Measurements from ENCODE around the gene FBXO8.

Gene FBXO8

DNA sequence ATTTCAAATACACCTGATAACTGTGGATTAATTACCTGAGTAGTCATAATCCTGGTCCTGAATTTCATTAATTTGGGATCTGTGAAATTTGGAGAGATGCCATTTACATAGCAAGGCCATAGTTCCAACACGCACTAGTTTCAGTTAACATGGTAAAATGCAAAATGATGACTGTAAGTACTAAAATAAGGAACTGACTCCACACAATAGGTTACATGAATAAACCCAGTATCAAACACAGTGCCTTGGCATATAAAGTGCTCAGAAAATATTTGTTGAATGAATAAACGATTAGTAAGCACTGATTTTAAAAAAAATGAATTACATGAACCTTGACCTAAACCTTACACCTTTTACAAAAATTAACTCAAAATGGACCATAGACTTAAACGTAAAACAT lies 9.0 kb downstream of the FBXO8 start:
- no peak overlapping the region for H3K27ac ChIP-seq
- DNase-seq: no peak
- H3K27me3 ChIP-seq: no peaks in the 10 kb centered on the region
- TF ChIP-seq, protein P1, sequence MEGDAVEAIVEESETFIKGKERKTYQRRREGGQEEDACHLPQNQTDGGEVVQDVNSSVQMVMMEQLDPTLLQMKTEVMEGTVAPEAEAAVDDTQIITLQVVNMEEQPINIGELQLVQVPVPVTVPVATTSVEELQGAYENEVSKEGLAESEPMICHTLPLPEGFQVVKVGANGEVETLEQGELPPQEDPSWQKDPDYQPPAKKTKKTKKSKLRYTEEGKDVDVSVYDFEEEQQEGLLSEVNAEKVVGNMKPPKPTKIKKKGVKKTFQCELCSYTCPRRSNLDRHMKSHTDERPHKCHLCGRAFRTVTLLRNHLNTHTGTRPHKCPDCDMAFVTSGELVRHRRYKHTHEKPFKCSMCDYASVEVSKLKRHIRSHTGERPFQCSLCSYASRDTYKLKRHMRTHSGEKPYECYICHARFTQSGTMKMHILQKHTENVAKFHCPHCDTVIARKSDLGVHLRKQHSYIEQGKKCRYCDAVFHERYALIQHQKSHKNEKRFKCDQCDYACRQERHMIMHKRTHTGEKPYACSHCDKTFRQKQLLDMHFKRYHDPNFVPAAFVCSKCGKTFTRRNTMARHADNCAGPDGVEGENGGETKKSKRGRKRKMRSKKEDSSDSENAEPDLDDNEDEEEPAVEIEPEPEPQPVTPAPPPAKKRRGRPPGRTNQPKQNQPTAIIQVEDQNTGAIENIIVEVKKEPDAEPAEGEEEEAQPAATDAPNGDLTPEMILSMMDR (IDR thresholded peaks at IDR 0.05): no peak
- no peaks in the 10 kb centered on the region for H3K9me3 ChIP-seq
- no peak overlapping the region for H3K4me3 ChIP-seq
- H3K36me3 ChIP-seq: no peaks in the 10 kb centered on the region
- H3K4me1 ChIP-seq: peaks cover 0 to 5% (median 0%) of the 10 kb centered on the region in 4 donors
- intact Hi-C loops (cut with DNase I; ENCODE audit: low total_unique reads): no loop called here

DNA sequence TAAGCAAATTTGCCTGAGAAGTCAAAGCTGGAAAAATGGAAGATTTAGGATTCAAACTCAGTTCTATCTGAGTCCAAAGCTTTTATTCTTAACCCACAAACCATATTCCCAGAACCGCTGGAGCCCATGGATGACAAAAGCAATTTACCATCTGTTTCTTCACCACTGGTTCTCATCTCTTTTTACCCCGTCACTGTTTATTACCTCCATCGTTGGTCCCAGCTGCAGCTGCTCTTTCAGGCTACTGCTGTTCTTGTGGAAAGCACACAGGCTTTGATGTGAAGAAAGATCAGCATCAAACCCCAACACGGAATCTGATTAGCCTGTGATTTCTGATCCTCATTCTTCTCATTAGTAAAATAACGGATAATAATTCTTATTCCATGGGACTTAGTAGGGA lies 9.5 kb downstream of the FBXO8 start:
- Histone ChIP-seq H3K9me3 (no peaks in the 10 kb centered on the region), H3K27me3 (no peaks in the 10 kb centered on the region), H3K36me3 (no peaks in the 10 kb centered on the region), H3K4me3 (no peak overlapping the region), H3K27ac (no peak overlapping the region), H3K4me1 (peaks cover 0 to 5% (median 0%) of the 10 kb centered on the region in 4 donors)
- TF ChIP-seq, protein P1 (IDR thresholded peaks at IDR 0.05): no peak
- no peak for DNase-seq
- intact Hi-C loops (cut with DNase I; ENCODE audit: low total_unique reads): no loop called here

DNA sequence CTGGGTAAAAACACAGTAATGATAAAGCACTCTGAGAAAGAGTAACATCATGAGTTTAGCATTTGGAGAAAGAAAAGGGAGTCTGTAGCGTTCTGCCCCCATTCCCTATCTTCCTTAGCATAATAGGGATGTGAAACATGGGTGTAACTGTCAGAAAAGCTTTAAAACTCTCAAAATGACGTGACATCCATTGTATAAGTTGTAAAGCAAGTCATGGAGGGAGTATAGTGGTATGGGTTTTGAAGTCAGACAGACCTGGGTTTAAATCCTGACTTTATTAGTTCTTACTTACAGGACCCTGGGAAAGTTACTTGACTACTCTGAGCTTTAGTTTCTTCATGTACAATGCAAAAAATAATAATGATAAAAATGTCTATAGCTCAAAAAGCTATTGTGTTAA lies 17.1 kb downstream of the FBXO8 start:
- intact Hi-C loops (cut with DNase I; ENCODE audit: low total_unique reads): no loop called here
- no peaks in the 10 kb centered on the region for H3K27me3 ChIP-seq
- H3K9me3 ChIP-seq: no peaks in the 10 kb centered on the region
- no peak overlapping the region for H3K27ac ChIP-seq
- H3K4me1 ChIP-seq: peaks cover 0 to 4% (median 0%) of the 10 kb centered on the region in 4 donors
- TF ChIP-seq, protein P1 (IDR thresholded peaks at IDR 0.05): no peak
- H3K4me3 ChIP-seq: no peak overlapping the region
- H3K36me3 ChIP-seq: no peaks in the 10 kb centered on the region
- DNase-seq: no peak

DNA sequence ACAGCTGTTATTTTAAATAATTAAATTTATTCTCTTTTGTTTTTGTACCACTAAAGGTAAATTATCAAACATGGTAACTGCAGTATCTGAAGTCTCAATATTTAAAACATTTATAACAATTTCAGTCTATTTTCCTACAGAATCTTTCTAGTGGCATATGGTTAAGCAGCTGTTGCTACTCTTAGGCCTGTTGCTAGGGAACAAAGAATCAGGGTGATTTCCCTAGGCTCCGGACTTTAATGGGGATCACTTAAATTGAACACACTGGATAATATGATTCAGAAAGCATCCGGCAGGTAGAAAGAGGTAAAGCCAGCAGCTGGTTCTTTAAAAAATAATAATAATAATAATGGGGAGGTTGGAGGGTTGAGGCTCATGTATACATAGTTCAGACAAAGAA lies 17.6 kb downstream of the FBXO8 start:
- H3K9me3 ChIP-seq: no peaks in the 10 kb centered on the region
- no peak for DNase-seq
- no peak overlapping the region for H3K4me3 ChIP-seq
- peaks cover 0 to 4% (median 0%) of the 10 kb centered on the region in 4 donors for H3K4me1 ChIP-seq
- intact Hi-C loops (cut with DNase I; ENCODE audit: low total_unique reads): no loop called here
- H3K36me3 ChIP-seq: no peaks in the 10 kb centered on the region
- TF ChIP-seq, protein P1 (IDR thresholded peaks at IDR 0.05): no peak
- H3K27me3 ChIP-seq: no peaks in the 10 kb centered on the region
- no peak overlapping the region for H3K27ac ChIP-seq

DNA sequence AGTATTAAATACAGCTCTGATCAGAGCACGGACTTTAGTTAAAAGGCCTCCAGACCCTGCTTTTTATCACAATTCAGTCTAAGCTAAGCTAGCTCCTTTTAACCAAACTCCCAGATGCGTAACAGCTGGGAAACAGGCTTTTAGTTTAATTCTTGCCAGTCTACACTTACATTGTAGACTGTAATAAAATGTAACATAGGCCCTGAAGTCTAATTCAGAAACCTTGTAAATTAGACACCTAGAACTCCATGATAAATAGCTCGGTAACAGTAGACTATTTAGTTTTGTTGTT lies 20.1 kb downstream of the FBXO8 start:
- intact Hi-C loops (cut with DNase I; ENCODE audit: low total_unique reads): no loop called here
- no peak overlapping the region for H3K4me3 ChIP-seq
- TF ChIP-seq, protein P1 (IDR thresholded peaks at IDR 0.05): no peak
- H3K9me3 ChIP-seq: no peaks in the 10 kb centered on the region
- H3K27me3 ChIP-seq: no peaks in the 10 kb centered on the region
- no peak overlapping the region for H3K27ac ChIP-seq
- no peaks in the 10 kb centered on the region for H3K36me3 ChIP-seq
- no peak for DNase-seq
- H3K4me1 ChIP-seq: peaks cover 0 to 7% (median 2%) of the 10 kb centered on the region in 4 donors

Data from tibial artery (tissue), 4 donors.